Glomerular visceral epithelial cell (primary cell): ENCODE measurements around the gene CFB.
"Not testable (repeated sequence)": the region's sequence is repeated elsewhere in the genome, so short reads cannot be mapped to it uniquely, and the experiment has no call there.

Experiments
- DNase-seq: peaks from one replicate; pipeline ENCODE4 v3.0.0-alpha.2; 2016; ENCODE audit errors: extremely low spot score

The CFB gene

DNA sequence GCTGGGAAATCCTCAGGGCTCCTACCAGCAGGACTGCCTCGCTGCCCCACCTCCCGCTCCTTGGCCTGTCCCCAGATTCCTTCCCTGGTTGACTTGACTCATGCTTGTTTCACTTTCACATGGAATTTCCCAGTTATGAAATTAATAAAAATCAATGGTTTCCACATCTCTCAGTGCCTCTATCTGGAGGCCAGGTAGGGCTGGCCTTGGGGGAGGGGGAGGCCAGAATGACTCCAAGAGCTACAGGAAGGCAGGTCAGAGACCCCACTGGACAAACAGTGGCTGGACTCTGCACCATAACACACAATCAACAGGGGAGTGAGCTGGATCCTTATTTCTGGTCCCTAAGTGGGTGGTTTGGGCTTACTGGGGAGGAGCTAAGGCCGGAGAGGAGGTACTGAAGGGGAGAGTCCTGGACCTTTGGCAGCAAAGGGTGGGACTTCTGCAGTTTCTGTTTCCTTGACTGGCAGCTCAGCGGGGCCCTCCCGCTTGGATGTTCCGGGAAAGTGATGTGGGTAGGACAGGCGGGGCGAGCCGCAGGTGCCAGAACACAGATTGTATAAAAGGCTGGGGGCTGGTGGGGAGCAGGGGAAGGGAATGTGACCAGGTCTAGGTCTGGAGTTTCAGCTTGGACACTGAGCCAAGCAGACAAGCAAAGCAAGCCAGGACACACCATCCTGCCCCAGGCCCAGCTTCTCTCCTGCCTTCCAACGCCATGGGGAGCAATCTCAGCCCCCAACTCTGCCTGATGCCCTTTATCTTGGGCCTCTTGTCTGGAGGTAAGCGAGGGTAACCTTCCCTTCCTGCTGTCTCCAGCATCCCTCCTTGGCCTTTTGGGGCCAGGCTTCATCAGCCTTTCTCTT lies at the start of gene CFB:
Gene CFB, plus strand, starts transcription at position 589 of the 863 bp plus-strand sequence. Its CDS starts 127 bp downstream, at position 716.
- peak; percentile 91 for DNase-seq

DNA sequence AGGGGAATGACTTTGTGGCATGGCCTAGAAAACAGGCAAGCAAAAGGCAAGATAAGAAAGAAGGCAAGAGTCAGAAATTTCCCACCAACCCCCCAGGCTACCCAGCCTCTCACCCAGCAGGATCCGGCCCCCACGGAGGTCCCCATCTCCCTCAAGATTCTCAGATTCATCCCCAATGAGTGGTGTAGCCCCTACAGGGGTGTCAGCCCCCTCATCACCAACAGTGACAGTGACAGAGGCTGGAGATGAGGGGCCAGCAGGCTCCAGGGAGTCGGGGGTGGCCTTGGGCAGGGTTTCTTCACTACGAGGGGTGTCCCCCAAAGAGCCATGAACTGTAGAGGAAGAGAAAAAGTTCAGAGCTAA lies 49.4 kb upstream of the CFB start:
- no peak for DNase-seq

DNA sequence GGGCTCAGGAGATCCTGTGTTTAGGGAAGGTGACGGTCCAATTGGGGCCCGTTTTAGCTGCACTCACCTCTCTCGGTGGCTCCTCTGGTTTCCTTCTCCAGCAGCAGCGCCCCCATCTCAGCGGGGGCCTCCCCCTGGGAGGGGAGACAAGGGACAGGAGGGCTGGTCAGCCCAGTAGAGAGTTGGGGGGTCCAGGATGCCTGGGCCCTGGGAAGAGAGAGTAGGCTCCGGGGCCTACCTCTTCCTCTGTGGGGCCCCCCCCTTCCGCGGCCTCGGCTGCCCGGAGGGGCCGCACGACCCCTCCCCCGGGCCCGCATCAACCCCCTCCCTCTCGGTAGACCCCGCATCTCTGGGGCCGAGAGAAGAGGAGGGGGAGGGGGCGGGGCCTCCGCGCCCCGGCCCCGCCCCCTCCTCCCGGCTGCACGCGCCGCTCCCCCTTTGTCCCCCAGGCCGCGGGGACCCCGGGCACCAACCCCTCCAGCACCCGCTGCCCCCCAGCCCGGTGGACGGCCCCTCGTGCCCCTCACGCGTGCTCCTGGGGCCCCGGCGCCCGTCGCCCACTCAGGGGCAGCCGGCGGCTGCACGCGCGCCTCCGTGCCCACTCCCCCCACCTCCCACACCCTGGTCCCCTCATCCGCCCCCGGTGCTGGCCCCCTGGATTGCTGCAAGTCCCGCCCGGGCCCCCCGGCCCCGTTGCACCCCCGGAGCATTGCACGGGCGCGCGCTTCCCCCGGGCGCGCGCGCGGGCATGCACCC lies 48.9 kb upstream of the CFB start:
- DNase-seq: no peak

DNA sequence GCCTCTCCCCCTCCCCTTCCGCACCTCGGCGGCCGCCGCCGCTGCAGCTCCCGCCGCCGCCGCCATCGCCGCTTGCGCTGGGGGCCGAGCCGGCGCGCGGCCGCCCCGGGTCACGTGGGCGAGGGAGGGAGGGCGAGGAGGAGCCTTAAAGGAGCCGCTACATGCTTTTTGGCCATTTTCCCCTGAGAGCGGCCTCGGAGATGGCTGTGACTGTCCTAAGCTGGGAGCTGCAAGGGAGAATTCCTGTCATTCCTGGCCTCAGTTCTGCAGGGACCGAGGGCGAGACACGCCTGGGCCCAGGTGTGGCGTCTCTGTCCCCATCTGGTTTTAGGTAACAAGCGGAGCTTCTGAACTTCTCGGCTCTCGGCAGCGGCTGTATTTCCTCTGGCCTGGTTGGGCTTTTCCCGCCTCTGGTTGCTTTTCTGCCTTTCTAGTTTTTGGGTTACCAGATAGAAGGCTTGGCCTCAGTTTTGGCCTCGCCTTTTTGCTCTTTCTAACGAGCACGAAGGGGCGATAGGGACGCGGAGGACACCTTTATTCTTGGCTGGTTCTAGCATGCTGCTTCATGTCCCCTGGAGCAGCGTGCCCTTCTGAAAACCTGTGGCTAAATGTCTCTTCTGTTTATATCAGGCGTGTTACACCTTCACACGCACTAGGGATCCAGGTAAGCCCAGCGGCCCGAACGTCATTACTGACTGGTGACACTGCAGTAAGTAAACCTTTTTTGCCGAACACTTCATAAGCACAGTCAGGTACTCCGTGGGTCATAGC lies 48.1 kb upstream of the CFB start, which contains the start of gene EHMT2:
Gene EHMT2, minus strand, starts transcription at position 87 of the 771 bp plus-strand sequence. Its CDS starts 21 bp downstream, at position 66.
- DNase-seq: peak; percentile 84

DNA sequence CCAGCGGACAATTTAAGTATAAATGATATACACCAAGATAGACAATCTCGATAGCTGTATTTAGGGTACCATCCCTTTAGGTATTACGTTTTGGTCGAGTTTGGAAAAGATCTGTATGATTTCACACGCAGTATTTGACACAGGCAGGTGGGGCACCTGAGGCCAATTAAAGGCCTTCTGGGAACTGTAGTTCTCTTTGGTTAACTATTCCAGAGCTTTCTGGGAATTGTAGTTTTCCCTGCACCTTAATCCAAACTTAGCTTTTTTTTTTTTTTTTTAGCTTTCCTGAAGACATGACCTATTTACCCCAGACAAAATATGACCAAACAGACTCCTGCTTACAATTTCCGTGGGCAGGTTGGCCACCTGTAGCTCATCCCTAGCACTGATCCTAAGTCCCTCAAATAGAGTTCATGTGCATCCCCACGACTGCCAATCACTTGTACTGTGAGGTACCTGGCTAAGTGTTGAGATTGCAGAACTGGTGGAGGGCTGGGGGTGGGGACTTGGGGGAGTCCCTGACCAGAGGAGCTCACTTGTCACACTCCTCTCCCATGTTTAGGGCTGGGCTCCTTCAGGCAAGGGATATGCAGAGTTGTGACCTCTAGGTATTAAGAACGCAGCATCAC lies 47.4 kb upstream of the CFB start:
- peak; percentile 41 for DNase-seq

DNA sequence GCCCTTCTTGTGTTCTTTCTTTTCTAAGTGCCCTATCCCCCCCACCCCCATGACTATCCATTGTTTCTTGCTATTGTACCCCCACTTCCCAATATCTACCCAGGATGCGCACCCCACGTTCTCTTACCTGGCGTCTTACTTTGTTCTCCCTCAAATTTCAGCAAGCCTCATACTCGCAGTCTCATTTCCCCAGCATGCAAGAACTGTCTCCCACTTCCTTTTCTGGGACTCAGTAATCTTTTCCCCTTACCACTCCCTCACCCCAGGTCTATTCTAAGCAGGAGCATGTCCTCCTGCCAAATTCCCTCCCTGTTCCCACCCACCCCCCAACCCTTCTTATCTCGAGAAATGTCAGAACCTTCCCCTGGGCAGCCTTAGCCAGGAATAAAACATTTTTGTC lies 46.7 kb upstream of the CFB start:
- no peak for DNase-seq

DNA sequence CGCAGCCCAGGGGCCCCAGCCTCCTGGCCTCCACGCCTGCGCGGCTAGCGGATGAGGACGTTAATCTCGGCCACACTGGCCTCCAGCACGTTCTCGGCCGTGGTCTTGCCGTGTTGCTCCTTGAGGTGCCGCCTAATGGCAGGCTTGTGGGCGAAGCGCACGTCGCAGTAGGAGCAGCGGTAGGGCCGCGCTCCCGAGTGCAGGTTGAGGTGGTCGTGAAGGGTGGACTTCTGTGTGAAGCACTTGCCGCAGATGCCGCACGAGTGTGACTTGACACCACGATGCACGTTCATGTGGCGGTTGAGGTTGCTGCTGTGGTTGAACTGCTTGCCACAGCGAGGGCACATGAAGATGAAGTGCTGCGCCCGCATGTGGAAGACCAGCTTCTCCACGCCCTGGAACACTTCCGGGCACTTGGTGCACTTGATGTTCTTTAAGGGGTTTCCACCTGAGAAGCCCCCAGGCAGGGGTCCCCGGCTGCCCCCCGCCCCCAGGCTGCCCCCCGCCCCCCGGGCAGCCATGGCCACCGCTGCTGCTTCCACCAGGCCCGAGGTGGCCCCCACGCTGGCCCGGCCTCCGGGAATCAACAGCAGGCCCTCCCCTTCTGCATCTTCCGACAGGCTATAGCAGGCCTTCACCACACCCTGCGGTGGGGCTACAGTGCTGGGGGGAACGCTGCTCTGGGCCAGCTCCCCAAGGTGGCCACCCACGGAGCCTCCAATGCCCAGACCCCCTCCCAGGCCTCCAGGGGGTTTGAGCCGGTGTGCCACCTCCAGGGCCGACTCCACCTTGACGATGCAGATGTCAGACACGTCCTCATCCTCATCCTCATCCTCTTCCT lies 45.8 kb upstream of the CFB start:
- no peak for DNase-seq

DNA sequence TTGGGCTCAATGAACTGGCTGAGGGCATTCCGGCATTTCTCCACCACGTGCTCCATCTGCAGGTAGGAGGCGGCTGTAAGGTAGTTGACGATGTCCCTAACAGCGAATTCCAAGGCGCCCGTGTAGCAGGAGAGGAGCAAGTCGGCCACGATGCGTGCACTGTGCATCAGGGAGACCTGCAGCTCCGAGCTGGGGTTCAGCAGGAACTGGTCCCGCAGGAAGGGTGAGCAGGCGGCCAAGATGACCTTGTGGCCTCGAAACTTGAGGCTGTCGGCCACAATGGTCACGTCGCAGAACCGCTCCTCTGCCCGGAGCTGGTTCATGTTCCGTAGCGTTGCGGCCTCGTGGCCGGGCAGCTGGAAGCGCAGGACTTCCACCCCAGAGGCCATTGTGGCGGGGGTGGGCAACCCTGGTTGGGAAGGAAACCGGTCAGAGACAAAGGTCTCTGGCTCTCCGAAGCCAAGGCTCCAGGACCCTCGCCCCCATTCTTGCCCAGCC lies 44.9 kb upstream of the CFB start:
- no peak for DNase-seq

DNA sequence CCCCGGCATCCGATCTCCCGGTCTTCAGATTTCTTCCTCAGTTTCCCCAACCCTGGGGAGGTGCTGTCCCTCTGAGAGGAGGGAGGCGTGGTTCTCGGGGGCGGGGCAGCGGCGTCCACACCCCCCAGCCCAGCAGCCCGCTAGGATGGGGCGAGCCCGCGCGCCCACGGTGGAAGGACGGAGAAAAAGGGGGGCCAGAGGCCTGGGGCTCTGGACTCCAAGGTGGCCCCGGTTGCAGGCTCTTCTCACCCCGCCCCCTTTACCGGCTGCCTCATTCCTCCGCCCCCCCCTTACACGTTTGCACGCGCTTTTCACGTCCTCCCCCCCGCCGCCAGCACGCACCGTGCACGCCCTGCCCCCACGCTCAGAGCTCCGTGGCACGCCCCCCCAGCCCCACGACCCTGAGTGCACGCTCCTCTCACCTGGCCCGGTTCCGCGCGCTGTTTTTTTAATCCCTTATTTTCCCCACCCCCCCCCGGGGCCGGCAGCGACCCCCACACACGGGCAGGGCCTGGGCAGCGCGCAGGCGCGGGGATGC lies 44.4 kb upstream of the CFB start:
- DNase-seq: peak; percentile 47

DNA sequence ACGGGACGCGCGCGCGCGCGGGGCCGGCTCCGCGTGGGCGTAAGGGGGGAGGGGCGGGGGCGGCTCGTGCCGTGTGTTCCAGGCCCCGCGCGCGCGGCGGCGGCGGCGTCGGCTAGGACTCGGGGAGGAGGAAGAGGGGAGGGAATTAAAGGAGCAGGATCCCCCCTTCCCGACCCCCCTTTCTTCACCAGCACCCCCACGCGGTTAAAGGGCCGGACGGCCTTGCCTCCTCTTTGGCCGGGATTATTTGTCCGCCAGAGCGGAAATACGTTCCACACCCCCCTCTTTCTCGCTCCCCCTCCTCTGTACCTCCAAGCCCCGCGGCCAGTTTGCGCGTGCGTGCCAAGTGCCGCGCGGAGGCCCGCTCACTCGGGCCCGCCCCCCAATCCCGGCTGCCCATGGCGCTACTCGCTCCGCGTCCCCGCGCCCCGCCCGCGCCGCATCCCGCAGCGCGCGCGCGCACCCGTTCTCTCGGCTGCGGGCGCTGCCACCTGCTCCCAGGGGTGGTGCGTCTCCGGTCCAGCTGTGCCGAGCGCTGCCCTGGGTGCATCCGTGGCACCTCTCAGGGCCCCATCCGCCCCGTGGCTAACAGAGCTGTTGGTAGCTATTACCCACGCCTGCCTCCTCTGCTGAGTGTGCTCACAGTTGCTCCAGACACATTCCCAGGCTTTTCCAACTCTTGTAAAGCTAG lies 43.8 kb upstream of the CFB start, which contains the start of gene ZBTB12:
Gene ZBTB12, minus strand, starts transcription at position 134 of the 691 bp plus-strand sequence. CDS start 781 bp downstream, outside the sequence.
- peak; percentile 96 for DNase-seq

DNA sequence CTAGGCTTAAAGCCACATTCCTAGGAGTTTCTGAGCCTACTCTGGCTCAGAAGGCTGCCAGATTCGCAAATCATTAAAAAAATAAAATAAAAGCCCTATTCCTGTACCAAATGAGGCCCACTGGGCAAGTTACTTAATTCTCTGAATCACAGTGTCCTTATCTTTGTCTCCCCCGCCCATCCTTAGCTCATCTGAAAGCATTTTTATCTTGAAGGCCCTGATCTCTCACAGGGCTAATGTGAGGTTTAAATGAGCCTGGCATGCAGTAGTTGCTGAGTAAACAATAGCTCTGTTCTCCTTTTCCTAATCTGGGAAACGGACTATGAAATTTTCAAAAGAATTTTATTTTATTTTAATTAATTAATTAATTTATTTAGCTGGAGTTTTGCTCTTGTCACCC lies 41.9 kb upstream of the CFB start:
- DNase-seq: no peak

DNA sequence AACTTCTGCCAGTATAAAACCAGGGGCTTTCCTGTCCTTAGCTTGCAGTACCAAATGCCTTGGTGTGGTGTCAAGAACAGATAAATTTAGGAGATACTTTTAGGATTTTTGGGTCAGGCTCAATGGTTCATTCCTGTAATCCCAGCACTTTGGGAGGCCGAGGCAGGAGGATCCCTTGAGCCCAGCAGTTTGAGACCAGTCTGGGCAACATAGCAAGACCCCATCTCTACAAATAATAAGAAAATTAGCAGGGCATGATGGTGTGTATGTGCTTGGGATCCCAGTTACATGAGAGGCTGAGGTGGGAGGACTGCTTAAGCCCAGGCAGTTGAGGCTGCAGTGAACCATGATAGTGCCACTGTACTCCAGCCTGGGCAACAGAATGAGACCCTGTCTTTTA lies 40.9 kb upstream of the CFB start:
- no peak for DNase-seq

DNA sequence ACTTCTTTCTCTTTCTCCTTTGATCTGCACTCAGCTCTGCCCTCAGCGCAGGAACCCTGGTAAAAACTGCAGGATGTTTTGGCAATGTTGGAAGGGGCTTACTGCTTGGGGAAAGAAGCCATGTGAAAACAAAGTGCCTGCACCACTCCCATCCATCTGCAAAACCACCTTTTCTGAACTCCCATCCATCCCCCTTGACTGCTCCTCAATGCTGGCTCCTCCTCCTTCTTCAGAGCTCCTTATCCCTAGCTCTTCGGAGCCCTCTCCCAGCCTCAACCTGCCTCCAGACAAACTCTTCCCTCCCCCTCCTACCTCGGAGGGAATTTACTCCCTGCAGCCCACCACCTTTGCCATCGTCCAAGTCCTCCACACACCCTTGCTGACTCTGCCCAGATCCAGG lies 39.8 kb upstream of the CFB start:
- no peak for DNase-seq

DNA sequence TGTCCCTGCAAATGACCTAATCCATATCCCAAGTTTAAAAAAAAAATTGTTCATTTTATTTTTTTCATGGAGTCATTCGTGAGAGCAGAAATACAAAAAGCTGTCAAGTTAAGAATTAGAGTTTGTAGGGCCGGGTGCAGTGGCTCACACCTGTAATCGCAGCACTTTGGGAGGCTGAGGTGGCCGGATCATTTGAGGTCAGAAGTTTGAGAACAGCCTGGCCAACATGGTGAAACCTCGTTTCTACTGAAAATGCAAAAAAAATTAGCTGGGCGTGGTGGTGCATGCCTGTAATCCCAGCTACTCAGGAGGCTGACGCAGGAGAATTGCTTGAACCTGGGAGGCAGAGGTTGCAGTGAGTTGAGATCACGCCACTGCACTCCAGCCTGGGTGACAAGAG lies 39.2 kb upstream of the CFB start:
- not testable (repeated sequence) for DNase-seq

DNA sequence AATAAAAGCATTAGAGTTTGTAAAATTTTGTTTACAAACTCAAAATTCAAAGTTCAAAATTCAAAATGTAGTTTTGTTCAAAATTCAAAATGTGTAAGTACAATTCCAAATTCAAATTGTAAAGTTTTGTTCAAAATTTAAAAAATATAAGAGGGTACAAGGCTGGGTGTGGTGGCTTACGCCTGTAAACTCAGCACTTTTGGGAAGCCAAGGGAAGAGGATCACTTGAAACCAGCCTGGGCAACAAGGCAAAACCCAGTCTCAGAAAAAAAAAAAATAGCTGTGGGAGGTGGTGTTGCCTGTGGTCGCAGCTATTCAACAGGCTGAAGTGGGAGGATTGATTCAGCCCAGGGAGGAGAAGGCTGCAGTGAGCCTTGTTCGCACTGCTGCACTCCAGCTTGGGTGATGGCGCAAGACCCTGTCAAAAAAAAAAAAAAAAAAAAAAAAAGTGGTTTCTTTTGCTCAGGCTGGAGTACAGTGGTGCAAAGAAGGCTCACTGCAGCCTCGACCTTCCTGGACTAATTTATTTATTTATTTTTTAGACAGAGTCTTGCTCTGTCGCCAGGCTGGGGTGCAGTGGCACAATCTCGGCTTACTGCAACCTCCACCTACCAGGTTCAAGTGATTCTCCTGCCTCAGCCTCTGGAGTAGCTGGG lies 38.6 kb upstream of the CFB start:
- DNase-seq: peak; percentile 86

DNA sequence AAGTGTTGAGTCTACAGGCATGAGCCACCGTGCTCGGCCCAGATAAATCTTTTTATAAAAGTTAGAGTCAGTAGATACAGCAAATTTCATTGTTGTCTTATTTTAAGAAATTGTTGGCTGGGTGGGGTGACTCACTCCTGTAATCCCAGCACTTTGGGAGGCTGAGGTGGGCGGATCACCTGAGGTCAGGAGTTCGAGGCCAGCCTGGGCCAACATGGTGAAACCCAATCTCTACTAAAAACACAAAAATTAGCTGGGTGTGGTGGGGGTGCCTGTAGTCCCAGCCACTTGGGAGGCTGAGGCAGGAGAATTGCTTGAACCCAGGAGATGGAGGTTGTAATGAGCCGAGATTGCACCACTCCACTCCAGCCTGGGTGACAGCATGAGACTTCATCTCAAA lies 37.6 kb upstream of the CFB start:
- not testable (repeated sequence) for DNase-seq

DNA sequence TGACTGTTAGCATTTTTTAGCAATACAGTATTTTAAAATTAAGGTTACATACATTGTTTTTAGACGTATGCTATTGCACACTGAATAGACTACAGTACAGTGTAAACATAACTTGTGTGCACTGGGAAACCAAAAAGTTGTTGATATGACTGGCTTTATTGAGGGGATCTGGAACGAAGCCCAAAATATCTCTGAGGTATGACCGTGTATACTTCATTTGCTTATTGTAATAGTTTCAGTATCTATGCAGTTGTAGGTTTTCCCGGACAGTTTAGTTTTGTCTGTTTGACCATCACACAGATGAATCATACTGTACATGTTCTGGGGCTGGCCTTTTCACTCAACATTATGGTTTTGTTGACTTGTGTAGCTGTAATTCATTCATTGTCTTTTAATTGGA lies 37.1 kb upstream of the CFB start:
- DNase-seq: peak; percentile 47

DNA sequence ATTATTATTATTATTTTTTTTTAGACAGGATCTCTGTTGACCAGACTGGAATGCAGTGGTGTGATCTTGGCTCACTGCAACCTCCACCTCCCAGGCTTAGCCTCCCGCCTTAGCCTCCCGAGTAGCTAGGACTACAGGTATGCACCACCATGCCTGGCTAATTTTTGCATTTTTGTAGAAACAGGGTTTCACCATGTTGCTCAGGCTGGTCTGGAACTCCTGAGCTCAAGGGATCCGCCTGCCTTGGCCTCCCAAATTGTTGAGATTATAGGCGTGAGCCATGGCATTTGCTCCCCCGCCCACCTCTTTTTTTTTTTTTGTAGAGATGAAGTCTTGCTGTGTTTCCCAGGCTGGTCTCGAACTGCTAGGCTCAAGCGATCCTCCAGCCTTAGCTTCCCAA lies 36.6 kb upstream of the CFB start:
- DNase-seq: not testable (repeated sequence)
